Fibroblast of villous mesenchyme (primary cell): Measurements from ENCODE around the gene RAB4A. TPM values are rescaled to one million over a fixed set of nuclear protein-coding genes. Genes with fewer than 3 reads are reported as not detected.

Experiments
- DNase-seq: peaks from one replicate; pipeline ENCODE4 v3.0.0-alpha.2; 2010; ENCODE audit warnings: low read depth
- H3K4me3 ChIP-seq: 2 replicates; pipeline ENCODE4 v1.5.1; 2011; ENCODE audit warnings: low read depth, mild to moderate bottlenecking, low read length
- CTCF ChIP-seq: IDR thresholded peaks from 2 replicates; pipeline ENCODE4 v1.5.1; 2012; ENCODE audit warnings: low read depth, mild to moderate bottlenecking, low read length; ENCODE audit not compliant: insufficient read depth
- total RNA-seq: library from RNA; depleted of rRNA; stranded (reverse); fragments of >200 nt; gene quantifications from 2 replicates; pipeline ENCODE4 v1.2.3, GENCODE V29; 2012

RAB4A gene
- total RNA-seq, 1 donor = 18.6 TPM

- no peak for TF ChIP-seq CTCF
- no peak for DNase-seq
- H3K4me3 ChIP-seq = no peak overlapping the region
Observed at GRCh38 chr1:229243638-229244037, 27.3 kb upstream of the RAB4A start.

DNA sequence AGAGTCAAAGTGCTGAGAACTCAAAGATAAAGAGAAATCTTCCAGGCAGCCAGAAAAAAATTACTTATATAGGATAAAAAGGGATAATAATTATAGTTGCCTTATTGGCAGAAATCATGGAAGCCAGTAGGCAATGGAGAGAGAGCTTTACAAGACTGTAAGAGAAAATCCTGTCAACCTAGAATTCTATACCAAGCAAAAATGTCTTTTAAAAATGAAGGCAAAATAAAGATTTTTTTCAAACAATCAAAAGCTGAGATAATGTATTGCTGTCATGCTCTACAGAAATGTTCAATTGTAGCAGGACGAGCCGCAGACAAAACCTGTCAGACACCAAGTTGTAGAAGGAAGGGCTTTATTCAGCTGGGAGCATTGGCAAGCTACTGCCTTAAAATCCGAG lies 26.8 kb upstream of the RAB4A start:
- no peak for TF ChIP-seq CTCF
- DNase-seq = no peak
- H3K4me3 ChIP-seq = no peak overlapping the region

GRCh38 chr1:229247871-229248270 lies 23.0 kb upstream of the RAB4A start:
- no peak for TF ChIP-seq CTCF
- no peak overlapping the region for H3K4me3 ChIP-seq
- DNase-seq = no peak

DNA sequence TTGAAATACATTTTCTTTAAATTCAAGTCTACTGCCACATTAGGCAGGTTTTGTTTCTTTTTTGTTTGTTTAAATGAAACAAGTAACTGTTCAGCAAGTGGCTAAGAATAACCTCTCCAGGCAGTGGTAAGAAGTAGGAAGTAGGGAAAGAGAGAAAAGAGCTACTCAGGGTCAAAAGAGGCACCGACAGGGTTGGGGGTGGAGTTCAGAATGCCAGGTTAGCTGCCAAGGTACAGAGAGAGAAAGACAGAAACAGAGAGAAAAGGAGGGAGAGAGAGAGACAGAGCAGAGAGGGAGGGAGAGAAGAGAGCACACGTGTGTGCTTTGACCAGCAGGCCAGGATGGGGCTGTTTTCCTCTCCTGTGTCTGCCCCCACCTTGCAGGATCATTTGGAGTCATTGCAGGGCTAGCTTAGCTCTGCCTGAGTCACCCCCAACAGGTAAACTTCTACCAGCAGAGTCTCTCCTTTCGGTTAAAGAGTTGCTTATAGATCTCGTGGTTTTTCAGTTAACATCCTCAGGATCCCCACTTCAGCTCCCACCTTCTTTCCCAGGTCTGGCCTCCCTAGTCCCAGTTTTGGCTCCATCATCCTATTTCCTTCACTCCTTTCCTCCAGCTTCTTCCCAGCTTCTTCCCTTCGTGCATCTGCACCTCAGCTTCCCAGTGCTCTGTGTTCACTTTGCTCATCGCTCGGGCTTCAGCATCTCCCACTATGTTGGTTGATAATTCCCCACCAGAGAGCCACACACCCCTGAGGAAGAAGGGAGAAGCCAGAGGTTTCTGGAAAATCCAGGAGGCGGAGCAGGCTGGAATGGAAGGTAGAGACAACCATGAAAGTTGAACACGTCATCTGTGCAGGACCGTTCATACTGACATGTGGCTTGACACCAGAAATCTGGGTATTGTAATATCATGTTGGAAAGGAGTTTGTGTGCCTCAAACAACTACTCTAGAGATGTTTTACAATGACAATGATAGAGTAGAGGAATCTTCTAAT lies 21.8 kb upstream of the RAB4A start:
- DNase-seq = no peak
- no peak for TF ChIP-seq CTCF
- H3K4me3 ChIP-seq = no peak overlapping the region

DNA sequence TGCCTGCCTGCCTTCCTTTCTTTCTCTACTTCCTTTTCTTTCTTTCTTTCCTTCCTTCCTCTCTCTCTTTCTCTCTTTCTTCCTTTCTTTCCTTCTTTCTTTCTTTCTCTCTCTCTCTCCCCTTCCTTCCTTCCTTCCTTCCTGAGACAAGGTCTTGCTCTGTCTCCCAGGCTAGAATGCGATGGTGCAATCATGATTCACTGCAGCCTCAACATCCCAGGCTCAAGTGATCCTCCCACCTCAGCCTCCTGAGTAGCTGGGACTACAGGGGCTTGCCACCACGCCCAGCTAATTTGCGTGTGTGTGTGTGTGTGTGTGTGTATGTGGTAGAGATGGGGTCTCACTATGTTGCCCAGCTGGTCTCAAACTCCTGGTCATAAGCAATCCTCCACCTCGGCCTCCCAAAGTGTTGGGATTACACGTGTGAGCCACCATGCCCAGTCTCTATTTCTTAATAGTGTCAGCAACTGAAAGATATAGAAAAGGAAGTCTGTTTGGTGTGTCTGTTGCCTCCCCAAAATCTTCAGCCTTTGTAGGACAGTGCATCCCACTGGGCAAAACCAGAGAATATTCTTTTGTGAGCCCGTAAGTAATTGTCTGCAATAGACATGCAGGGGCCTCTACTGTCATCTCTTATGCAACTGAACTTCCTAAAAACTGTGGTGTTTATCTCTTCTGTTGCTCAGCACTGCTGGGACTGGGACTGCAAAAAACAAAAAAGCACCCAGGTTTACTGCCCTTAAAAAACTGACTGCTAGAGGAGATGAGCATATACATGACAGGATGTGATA lies 20.9 kb upstream of the RAB4A start:
- no peak for DNase-seq
- no peak overlapping the region for H3K4me3 ChIP-seq
- TF ChIP-seq CTCF = no peak

GRCh38 chr1:229251185-229251584 lies 19.7 kb upstream of the RAB4A start:
- H3K4me3 ChIP-seq = no peak overlapping the region
- TF ChIP-seq CTCF = no peak
- no peak for DNase-seq
